HG03575 (cell line): Measurements from ENCODE around the gene TMEM175.

ENCODE experiments used
- ATAC-seq: cut with Tn5 transposase; IDR thresholded peaks from one replicate; pipeline ENCODE4 v1.9.1; 2021; ENCODE audit not compliant: unreplicated experiment, insufficient number of reproducible peaks, low FRiP score; ENCODE audit errors: extremely low read depth

Gene TMEM175

GRCh38 chr4:896630-897029 lies 35.6 kb upstream of the TMEM175 start:
- ATAC-seq: no peak

GRCh38 chr4:898123-898522 lies 34.1 kb upstream of the TMEM175 start:
- no peak for ATAC-seq

GRCh38 chr4:898869-899555 lies 33.2 kb upstream of the TMEM175 start:
- ATAC-seq: no peak

GRCh38 chr4:899556-899906 lies 32.7 kb upstream of the TMEM175 start:
- ATAC-seq: no peak

- no peak for ATAC-seq
Observed at GRCh38 chr4:900073-900472, 32.2 kb upstream of the TMEM175 start.

GRCh38 chr4:900721-901120 lies 31.5 kb upstream of the TMEM175 start:
- no peak for ATAC-seq

GRCh38 chr4:901192-901910 lies 30.9 kb upstream of the TMEM175 start:
- ATAC-seq: no peak

GRCh38 chr4:903066-904046 lies 28.9 kb upstream of the TMEM175 start:
- ATAC-seq: no peak

GRCh38 chr4:905485-906338 lies 26.5 kb upstream of the TMEM175 start:
- ATAC-seq: no peak

GRCh38 chr4:906339-907102 lies 25.7 kb upstream of the TMEM175 start:
- no peak for ATAC-seq

GRCh38 chr4:907103-907400 lies 25.2 kb upstream of the TMEM175 start:
- no peak for ATAC-seq

GRCh38 chr4:907691-908425 lies 24.4 kb upstream of the TMEM175 start:
- no peak for ATAC-seq

- no peak for ATAC-seq
Observed at GRCh38 chr4:909131-909571, 23.1 kb upstream of the TMEM175 start.

- no peak for ATAC-seq
Observed at GRCh38 chr4:909821-910220, 22.4 kb upstream of the TMEM175 start.

- ATAC-seq: no peak
Observed at GRCh38 chr4:910366-911091, 21.7 kb upstream of the TMEM175 start.

GRCh38 chr4:911221-911751 lies 21.0 kb upstream of the TMEM175 start:
- no peak for ATAC-seq
